GM12875 (cell line): ENCODE results near the gene CGB8.
A peak's percentile ranks its signal among the peaks of the same experiment; 100 is the strongest.

Experiments used
- H3K4me3 ChIP-seq: one replicate; pipeline ENCODE4 v1.5.1; 2011; ENCODE audit warnings: low read depth, low read length, control low read depth
- TF ChIP-seq, protein P1 (sequence below): IDR thresholded peaks from 2 replicates; pipeline ENCODE4 v1.5.1; 2011; ENCODE audit warnings: low read depth, mild to moderate bottlenecking, control low read depth, inconsistent platforms, low read length, moderate library complexity, borderline replicate concordance; ENCODE audit not compliant: insufficient read depth

Gene CGB8

DNA sequence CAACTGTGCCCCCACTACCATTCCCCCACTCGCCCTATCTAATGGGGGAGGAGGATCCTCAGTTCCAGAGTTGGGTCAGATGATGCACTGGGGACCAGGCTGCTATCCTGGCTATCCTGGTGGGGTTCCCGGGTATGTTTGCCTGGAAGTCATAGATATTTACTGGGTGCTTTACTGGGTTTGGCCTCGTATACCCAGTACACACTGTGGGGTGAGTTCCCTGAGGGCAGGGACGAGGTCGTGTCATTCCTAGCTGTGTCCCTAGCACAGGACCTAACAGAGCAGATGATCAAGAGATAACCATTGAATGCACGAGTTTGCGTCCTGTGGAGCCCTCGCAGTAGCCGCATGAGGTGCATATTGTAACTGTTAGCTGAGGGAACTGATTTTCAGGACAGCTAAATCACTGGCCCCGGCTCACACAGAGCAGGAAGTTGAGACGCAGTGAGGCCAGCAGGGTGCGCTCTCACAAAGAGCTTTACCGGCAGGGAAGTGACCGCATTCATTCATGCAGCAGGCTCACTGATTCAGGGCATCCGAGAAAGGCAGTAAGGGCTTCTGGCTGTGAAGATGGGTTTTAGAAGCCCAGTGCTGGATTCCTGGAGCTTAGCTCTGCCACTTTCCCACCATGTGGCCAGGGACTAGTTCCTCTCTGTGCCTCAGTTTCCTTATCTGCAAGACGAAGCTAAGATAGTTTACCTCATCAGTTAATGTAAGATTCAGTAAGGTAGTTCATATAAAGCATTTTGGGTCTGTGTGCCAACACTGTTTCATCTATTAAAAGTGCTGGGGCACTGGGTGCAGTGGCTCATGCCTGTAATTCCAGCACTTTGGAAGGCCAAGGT is 49.2 kb downstream of the CGB8 start:
- TF ChIP-seq, protein P1, sequence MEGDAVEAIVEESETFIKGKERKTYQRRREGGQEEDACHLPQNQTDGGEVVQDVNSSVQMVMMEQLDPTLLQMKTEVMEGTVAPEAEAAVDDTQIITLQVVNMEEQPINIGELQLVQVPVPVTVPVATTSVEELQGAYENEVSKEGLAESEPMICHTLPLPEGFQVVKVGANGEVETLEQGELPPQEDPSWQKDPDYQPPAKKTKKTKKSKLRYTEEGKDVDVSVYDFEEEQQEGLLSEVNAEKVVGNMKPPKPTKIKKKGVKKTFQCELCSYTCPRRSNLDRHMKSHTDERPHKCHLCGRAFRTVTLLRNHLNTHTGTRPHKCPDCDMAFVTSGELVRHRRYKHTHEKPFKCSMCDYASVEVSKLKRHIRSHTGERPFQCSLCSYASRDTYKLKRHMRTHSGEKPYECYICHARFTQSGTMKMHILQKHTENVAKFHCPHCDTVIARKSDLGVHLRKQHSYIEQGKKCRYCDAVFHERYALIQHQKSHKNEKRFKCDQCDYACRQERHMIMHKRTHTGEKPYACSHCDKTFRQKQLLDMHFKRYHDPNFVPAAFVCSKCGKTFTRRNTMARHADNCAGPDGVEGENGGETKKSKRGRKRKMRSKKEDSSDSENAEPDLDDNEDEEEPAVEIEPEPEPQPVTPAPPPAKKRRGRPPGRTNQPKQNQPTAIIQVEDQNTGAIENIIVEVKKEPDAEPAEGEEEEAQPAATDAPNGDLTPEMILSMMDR, result peak; percentile 85
- H3K4me3 ChIP-seq, result no peak overlapping the region

DNA sequence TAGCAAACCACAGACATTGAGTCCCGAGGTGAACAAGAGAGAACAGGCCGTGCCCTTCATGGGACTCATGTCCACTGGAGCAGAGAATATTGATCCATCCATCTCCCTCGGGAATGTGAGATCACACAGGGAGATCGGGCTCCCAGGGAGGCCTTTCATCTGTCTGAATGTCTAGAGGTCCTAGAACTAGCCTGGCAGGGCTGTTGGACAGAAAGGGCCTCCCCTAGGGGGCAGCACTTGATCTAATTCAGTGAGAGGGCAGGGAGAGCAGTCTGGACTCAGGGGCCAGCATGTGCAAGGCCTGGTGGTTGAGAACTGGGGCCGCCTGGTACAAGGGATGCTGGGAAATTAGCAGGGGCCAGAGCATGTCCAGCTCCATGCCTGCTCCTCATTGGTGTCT is 50.9 kb downstream of the CGB8 start:
- no peak overlapping the region for H3K4me3 ChIP-seq

More for the DNA sequence above, 50.9 kb downstream of the CGB8 start:
- TF ChIP-seq, protein P1, result peak; percentile 51; the same call in 1 of the 2 replicates
